ENCODE results near the gene PMM1. TPM values are rescaled to one million over a fixed set of nuclear protein-coding genes. Genes with fewer than 3 reads are reported as not detected.

Gene PMM1
- total RNA-seq, 1 experiment from 2014 or later: 18.6 TPM

GRCh38 chr22:41532908-41533825 lies 56.5 kb downstream of the PMM1 start:
- H3F3A ChIP-seq (ENCODE audit: low read length, unreplicated experiment): no peaks in the 10 kb centered on the region
- POLR2A ChIA-PET (ENCODE audit: unreplicated experiment): no interaction called here
- H3K36me3 ChIP-seq (ENCODE audit: low read depth, low read length): peaks cover 11% of the 10 kb centered on the region
- no peaks in the 10 kb centered on the region for H3K4me1 ChIP-seq (ENCODE audit: insufficient read depth, low read length)
- peaks cover 5% of the 10 kb centered on the region; the same call in 1 of the 2 replicates for H3K79me2 ChIP-seq (ENCODE audit: low read length)
- H3K27me3 ChIP-seq (ENCODE audit: low read length): no peaks in the 10 kb centered on the region
- no TSS peak for BruUV-seq (replicated peaks)
- no peak overlapping the region for H2AFZ ChIP-seq (ENCODE audit: low read length)
- CTCF ChIA-PET: no interaction called here
- H3K9me3 ChIP-seq (ENCODE audit: low read length): no peaks in the 10 kb centered on the region
- no peaks in the 10 kb centered on the region for H3K9me2 ChIP-seq (replicated peaks; ENCODE audit: low read length)
- DNase-seq (peak; percentile 58), ATAC-seq (peak; percentile 50; the same call in 1 of the 2 replicates)
- no peaks in the 10 kb centered on the region for H4K20me1 ChIP-seq (ENCODE audit: low read length)
- no peak overlapping the region for H3K4me3 ChIP-seq (ENCODE audit: low read length)
- intact Hi-C loops (cut with micrococcal nuclease): no loop called here
- no peak overlapping the region for H3K4me2 ChIP-seq (ENCODE audit: low read length)
- H3K9ac ChIP-seq (ENCODE audit: low read length): no peak overlapping the region
- no peak overlapping the region for H3K27ac ChIP-seq (ENCODE audit: low read length)
- TF ChIP-seq CTCF (conservative IDR thresholded peaks at IDR 0.05; ENCODE audit: low read depth, low read length) (peak; percentile 69), EZH2phosphoT487 (IDR thresholded peaks at IDR 0.05; ENCODE audit: borderline replicate concordance, low read length) (no peak), EZH2 (IDR thresholded peaks at IDR 0.05; ENCODE audit: low read length, unreplicated experiment) (no peak)

- peaks cover 5% of the 10 kb centered on the region; the same call in 1 of the 2 replicates for H3K79me2 ChIP-seq (ENCODE audit: low read length)
- no peaks in the 10 kb centered on the region for H3K9me2 ChIP-seq (replicated peaks; ENCODE audit: low read length)
- ChIA-PET POLR2A (ENCODE audit: unreplicated experiment) (no interaction called here), CTCF (no interaction called here)
- TF ChIP-seq CTCF (conservative IDR thresholded peaks at IDR 0.05; ENCODE audit: low read depth, low read length) (no peak), EZH2 (IDR thresholded peaks at IDR 0.05; ENCODE audit: low read length, unreplicated experiment) (no peak), EZH2phosphoT487 (IDR thresholded peaks at IDR 0.05; ENCODE audit: borderline replicate concordance, low read length) (no peak)
- H3K4me3 ChIP-seq (ENCODE audit: low read length): no peak overlapping the region
- intact Hi-C loops (cut with micrococcal nuclease): no loop called here
- H2AFZ ChIP-seq (ENCODE audit: low read length): no peak overlapping the region
- no peak overlapping the region for H3K27ac ChIP-seq (ENCODE audit: low read length)
- H3F3A ChIP-seq (ENCODE audit: low read length, unreplicated experiment): no peaks in the 10 kb centered on the region
- peaks cover 14% of the 10 kb centered on the region for H3K36me3 ChIP-seq (ENCODE audit: low read depth, low read length)
- H3K4me1 ChIP-seq (ENCODE audit: insufficient read depth, low read length): no peaks in the 10 kb centered on the region
- no peaks in the 10 kb centered on the region for H3K9me3 ChIP-seq (ENCODE audit: low read length)
- no peak overlapping the region for H3K9ac ChIP-seq (ENCODE audit: low read length)
- no peaks in the 10 kb centered on the region for H3K27me3 ChIP-seq (ENCODE audit: low read length)
- BruUV-seq (replicated peaks): no TSS peak
- no peaks in the 10 kb centered on the region for H4K20me1 ChIP-seq (ENCODE audit: low read length)
- H3K4me2 ChIP-seq (ENCODE audit: low read length): no peak overlapping the region
- ATAC-seq (no peak), DNase-seq (no peak)
These were observed 57.7 kb downstream of the PMM1 start for GRCh38 chr22:41531715-41532477.

All from PC-3 (cell line).